NCI-H1694 treated with DMSO at 0.1 percent for 48 hours (cell line): ENCODE results near the gene CACNA1A.

Experiments
- DNase-seq: peaks from one replicate; lab custom pipeline; 2025; lab: John Stamatoyannopoulos, UW

The CACNA1A gene

DNA sequence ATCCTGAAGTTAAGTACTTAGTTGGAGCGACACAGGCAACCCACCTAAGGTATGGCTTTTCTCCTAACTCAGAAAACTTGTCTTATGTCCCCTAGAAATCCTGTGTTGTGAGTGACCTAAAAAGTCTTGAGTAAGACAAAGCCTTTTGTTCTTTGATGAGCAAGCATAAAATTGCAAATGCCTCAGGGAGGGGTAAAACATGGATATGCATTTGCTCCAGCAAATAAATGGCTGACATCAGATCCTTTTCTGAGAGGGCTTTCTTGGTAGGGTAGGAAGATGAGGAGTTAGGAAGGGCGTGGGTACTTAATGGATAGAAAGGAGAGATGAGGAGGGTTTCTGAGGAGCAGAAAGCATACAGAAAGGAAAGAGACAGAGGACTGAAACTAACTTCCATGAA lies 192.4 kb downstream of the CACNA1A start:
- DNase-seq: no peak

- DNase-seq: no peak
Observed at GRCh38 chr19:13309864-13310263, 196.4 kb downstream of the CACNA1A start.

GRCh38 chr19:13303381-13304129 lies 202.7 kb downstream of the CACNA1A start:
- no peak for DNase-seq

DNA sequence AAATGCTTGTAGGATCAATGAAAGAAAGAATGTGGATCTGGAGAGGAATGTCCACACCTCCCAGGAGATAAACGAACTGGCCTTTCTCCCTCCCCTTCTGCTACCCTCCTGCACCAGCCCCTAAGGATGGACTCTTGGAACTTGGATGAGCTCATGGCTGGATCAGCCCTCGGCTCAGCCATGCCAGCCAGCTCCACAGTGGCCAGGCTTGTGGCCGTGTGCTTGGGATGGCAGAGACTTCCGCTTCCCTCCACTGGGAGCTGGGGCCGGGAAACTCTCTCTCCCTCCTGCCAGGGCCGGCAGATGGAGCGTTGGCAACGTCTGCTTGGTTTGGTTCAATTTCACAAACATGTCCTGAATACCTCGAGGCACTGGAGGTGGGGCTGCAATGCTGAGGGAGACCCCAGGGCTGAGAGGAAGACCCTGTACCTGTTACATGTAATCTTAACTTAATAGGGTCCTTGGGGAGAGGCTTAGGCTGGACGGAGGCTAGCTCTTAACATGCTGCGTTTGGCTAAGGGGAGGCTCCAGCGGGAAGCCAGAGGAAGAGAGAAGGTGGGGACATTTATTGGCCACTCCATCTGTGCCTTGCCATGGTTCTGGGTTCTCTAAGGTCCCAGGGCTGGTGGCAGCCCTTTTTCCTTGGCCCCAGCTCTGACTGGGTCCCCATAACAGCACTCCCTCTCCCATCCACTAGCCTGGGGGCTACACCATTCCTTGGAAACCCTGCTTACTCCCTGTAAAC lies 203.6 kb downstream of the CACNA1A start:
- peak; percentile 54 for DNase-seq

GRCh38 chr19:13301627-13302334 lies 204.5 kb downstream of the CACNA1A start:
- DNase-seq: no peak

DNA sequence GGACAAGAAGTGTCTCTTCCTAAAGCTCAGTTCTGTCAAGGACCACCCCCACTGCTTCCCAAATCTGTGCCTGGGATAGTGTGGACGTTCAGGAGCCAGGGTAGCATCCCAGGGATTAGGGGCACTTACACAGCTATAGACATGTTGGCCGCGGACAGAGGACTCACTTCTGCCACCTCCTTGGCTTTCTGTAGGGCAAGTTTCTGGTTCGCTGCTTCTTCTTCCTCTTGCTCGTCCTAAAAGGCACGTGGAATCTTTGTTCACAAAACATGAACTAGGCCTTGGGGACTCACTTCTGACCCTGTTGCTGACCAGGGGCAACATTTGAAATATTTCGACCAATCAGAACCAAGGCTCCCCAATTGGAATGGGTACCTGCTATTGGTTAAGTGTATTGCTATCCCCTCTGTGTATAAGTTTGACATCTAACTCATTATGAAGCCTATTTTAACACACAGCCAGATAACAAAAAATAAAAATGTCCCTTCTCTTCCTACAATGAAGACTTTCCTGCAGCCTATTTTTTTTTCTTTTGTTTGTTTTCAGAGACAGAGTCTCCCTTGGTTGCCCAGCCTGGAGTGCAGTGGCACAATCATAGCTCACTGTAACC lies 205.8 kb downstream of the CACNA1A start:
- DNase-seq: no peak

GRCh38 chr19:13299838-13300237 lies 206.4 kb downstream of the CACNA1A start:
- peak; percentile 5 for DNase-seq

- no peak for DNase-seq
Observed at GRCh38 chr19:13298565-13299481, 207.5 kb downstream of the CACNA1A start.

DNA sequence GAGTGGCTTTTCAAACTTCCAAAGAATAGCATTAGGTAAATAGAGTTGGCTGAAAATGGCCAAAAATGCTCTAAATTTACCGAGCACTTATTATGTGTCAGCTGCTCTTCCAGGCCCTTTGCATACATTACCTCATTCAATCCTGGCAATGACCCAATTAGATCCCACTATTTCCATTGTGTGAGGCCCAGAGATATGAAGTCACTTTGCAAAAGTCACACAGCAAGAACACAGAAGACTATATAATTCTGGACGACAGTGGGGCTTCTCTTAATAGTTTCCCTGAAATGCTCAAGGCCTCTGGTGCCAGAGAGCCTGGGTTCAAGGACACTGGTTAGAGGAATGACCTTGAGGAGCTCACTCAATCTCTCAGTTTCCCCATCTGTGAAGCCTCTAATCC lies 209.3 kb downstream of the CACNA1A start:
- no peak for DNase-seq

GRCh38 chr19:13294812-13295567 lies 211.3 kb downstream of the CACNA1A start:
- DNase-seq: no peak

DNA sequence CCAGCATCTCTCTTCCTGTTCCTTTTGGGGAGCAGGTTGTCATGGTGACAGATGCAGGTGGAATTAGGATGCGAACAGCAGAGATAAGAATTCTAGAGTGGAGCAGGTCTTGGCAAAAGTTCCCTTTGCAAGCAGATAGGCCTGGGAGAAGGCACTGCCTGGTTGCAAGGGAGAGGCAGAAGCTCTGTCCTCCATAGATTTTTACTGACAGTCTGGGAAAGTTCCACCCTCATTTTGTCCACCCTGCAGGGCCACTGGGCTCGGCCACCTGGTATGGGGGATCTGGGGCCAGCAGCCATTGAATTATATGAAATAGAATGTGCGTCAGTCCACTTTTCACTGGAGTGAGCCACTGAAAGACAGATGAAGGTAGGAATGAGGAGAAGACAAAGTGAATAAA lies 214.4 kb downstream of the CACNA1A start:
- no peak for DNase-seq

- DNase-seq: no peak
Observed at GRCh38 chr19:13290741-13291140, 215.5 kb downstream of the CACNA1A start.

DNA sequence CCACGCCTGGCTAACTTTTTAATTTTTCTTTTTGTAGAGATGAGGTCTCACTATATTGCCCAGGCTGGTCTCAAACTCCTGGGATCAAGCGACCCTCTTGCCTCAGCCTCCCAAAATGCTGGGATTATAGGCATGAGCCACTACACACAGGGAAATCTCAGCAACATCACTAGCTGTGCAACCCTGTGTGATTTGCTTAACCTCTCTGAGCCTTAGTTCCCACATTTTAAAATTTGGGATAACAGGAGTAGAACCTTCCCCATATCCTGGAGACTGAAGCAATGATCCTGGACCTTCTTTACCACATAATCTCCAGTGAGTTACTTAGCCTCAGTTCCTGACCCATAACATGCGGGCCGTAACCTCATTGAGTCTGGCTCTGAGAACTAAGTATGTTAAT lies 217.0 kb downstream of the CACNA1A start:
- DNase-seq: no peak

GRCh38 chr19:13286195-13286985 lies 219.9 kb downstream of the CACNA1A start:
- no peak for DNase-seq

GRCh38 chr19:13284929-13285928 lies 221.1 kb downstream of the CACNA1A start:
- DNase-seq: no peak

GRCh38 chr19:13283871-13284270 lies 222.4 kb downstream of the CACNA1A start:
- no peak for DNase-seq

- no peak for DNase-seq
Observed at GRCh38 chr19:13282486-13283065, 223.7 kb downstream of the CACNA1A start.
